HG02885 (cell line): ENCODE results near the gene LENG9.

ENCODE experiments used
- ATAC-seq: cut with Tn5 transposase; IDR thresholded peaks from one replicate; pipeline ENCODE4 v1.9.1; 2021; ENCODE audit warnings: mild to moderate bottlenecking; ENCODE audit not compliant: unreplicated experiment, poor library complexity

The LENG9 gene

GRCh38 chr19:54444737-54445136 lies 18.8 kb downstream of the LENG9 start:
- ATAC-seq: no peak

GRCh38 chr19:54440641-54441040 lies 22.9 kb downstream of the LENG9 start:
- no peak for ATAC-seq

- ATAC-seq: no peak
Measured at GRCh38 chr19:54439174-54439851, 24.3 kb downstream of the LENG9 start.

GRCh38 chr19:54436628-54437252 lies 26.8 kb downstream of the LENG9 start:
- no peak for ATAC-seq

- no peak for ATAC-seq
Measured at GRCh38 chr19:54436031-54436523, 27.5 kb downstream of the LENG9 start.

GRCh38 chr19:54435551-54436016 lies 28.0 kb downstream of the LENG9 start:
- no peak for ATAC-seq

- no peak for ATAC-seq
Measured at GRCh38 chr19:54434873-54435214, 28.7 kb downstream of the LENG9 start.

- ATAC-seq: no peak
Measured at GRCh38 chr19:54434112-54434872, 29.3 kb downstream of the LENG9 start.

GRCh38 chr19:54433697-54434096 lies 29.9 kb downstream of the LENG9 start:
- no peak for ATAC-seq

GRCh38 chr19:54432144-54432738 lies 31.3 kb downstream of the LENG9 start:
- no peak for ATAC-seq

- ATAC-seq: no peak
Measured at GRCh38 chr19:54431255-54431838, 32.2 kb downstream of the LENG9 start.

GRCh38 chr19:54430306-54431254 lies 33.0 kb downstream of the LENG9 start:
- ATAC-seq: no peak

GRCh38 chr19:54429545-54430227 lies 33.9 kb downstream of the LENG9 start:
- no peak for ATAC-seq

- ATAC-seq: no peak
Measured at GRCh38 chr19:54429176-54429495, 34.4 kb downstream of the LENG9 start.

GRCh38 chr19:54428323-54429175 lies 35.0 kb downstream of the LENG9 start:
- ATAC-seq: no peak

- no peak for ATAC-seq
Measured at GRCh38 chr19:54427586-54427985, 36.0 kb downstream of the LENG9 start.

- no peak for ATAC-seq
Measured at GRCh38 chr19:54426291-54426931, 37.2 kb downstream of the LENG9 start.

- ATAC-seq: no peak
Measured at GRCh38 chr19:54425382-54425723, 38.2 kb downstream of the LENG9 start.
